Neuronal stem cell (in vitro differentiated cells): ENCODE measurements around the gene APOL2.
"Not testable (repeated sequence)": the region's sequence is repeated elsewhere in the genome, so short reads cannot be mapped to it uniquely, and the experiment has no call there.

ENCODE experiments used
- DNase-seq: peaks from one replicate; pipeline ENCODE4 v3.0.0-alpha.2; 2013; ENCODE audit warnings: low spot score
- H2AFZ ChIP-seq: one replicate; pipeline ENCODE4 v1.6.1; 2013; ENCODE audit warnings: mild to moderate bottlenecking, low read length, inconsistent platforms
- H2AK5ac ChIP-seq: 2 replicates; pipeline ENCODE4 v1.6.1; 2013; ENCODE audit warnings: low read depth, mild to moderate bottlenecking, inconsistent platforms, low read length, moderate library complexity, mixed read lengths
- H2BK120ac ChIP-seq: 2 replicates; pipeline ENCODE4 v1.6.1; 2013; ENCODE audit warnings: low read depth, mild to moderate bottlenecking, inconsistent platforms, low read length, moderate library complexity, mixed read lengths
- H2BK12ac ChIP-seq: one replicate; pipeline ENCODE4 v1.6.1; 2013; ENCODE audit warnings: low read length, inconsistent platforms
- H2BK15ac ChIP-seq: 2 replicates; pipeline ENCODE4 v1.6.1; 2013; ENCODE audit warnings: mild to moderate bottlenecking, low read length, inconsistent platforms, mixed read lengths
- H2BK5ac ChIP-seq: one replicate; pipeline ENCODE4 v1.6.1; 2013; ENCODE audit warnings: inconsistent platforms, mild to moderate bottlenecking, low read length, moderate library complexity
- H3K14ac ChIP-seq: one replicate; pipeline ENCODE4 v1.6.1; 2013; ENCODE audit warnings: low read length, inconsistent platforms
- H3K18ac ChIP-seq: 2 replicates; pipeline ENCODE4 v1.6.1; 2013; ENCODE audit warnings: low read length, inconsistent platforms
- H3K23ac ChIP-seq: 2 replicates; pipeline ENCODE4 v1.6.1; 2013; ENCODE audit warnings: low read depth, mild to moderate bottlenecking, mixed read lengths, low read length, inconsistent platforms; ENCODE audit not compliant: poor library complexity
- H3K27ac ChIP-seq: replicated peaks from 3 replicates; pipeline ENCODE4 v1.5.1; 2013; ENCODE audit warnings: low read length, inconsistent platforms
- H3K27me3 ChIP-seq, 3 experiments: 2 replicates each; pipeline ENCODE4 v1.6.1; 2013; ENCODE audit warnings: low read length in 3 of 3, mild to moderate bottlenecking in 2 of 3, inconsistent platforms in 1 of 3, low read depth in 1 of 3, mixed read lengths in 1 of 3, moderate library complexity in 1 of 3; ENCODE audit not compliant: control insufficient read depth in 3 of 3, insufficient read depth in 3 of 3
- H3K36me3 ChIP-seq, 2 donors: replicated peaks in 1 of 2; 2 replicates each; pipeline ENCODE4 v1.6.1; 2013; ENCODE audit warnings: low read length in 2 of 2; ENCODE audit not compliant: control insufficient read depth in 2 of 2, insufficient read depth in 2 of 2
- H3K4ac ChIP-seq: 2 replicates; pipeline ENCODE4 v1.6.1; 2013; ENCODE audit warnings: inconsistent platforms, mild to moderate bottlenecking, low read length, moderate library complexity
- H3K4me1 ChIP-seq, 2 donors: 1 replicate in 1 of 2; 2 replicates in 1 of 2; pipeline ENCODE4 v1.6.1; 2013; ENCODE audit warnings: low read length in 2 of 2, low read depth in 1 of 2; ENCODE audit not compliant: control insufficient read depth in 2 of 2, insufficient read depth in 1 of 2
- H3K4me2 ChIP-seq: one replicate; pipeline ENCODE4 v1.6.1; 2013; ENCODE audit warnings: mild to moderate bottlenecking, low read length, inconsistent platforms; ENCODE audit not compliant: insufficient read depth, poor library complexity, severe bottlenecking
- H3K4me3 ChIP-seq, 2 donors: 2 replicates each; pipeline ENCODE4 v1.5.1; 2013; ENCODE audit warnings: low read length in 2 of 2, mild to moderate bottlenecking in 2 of 2, inconsistent platforms in 1 of 2, moderate library complexity in 1 of 2
- H3K79me1 ChIP-seq: one replicate; pipeline ENCODE4 v1.6.1; 2013; ENCODE audit warnings: low read depth, mild to moderate bottlenecking, inconsistent platforms, low read length, moderate library complexity
- H3K9ac ChIP-seq: one replicate; pipeline ENCODE4 v1.6.1; 2013; ENCODE audit warnings: mild to moderate bottlenecking, low read depth, low read length, inconsistent platforms; ENCODE audit not compliant: poor library complexity
- H3K9me3 ChIP-seq, 2 donors: replicated peaks in 1 of 2; 2 replicates each; pipeline versions ENCODE3 to v1.6.1; 2013; ENCODE audit warnings: low read length in 2 of 2, mild to moderate bottlenecking in 2 of 2, inconsistent platforms in 1 of 2, low read depth in 1 of 2, mixed read lengths in 1 of 2, moderate library complexity in 1 of 2; ENCODE audit not compliant: control insufficient read depth in 2 of 2, insufficient read depth in 1 of 2
- H4K8ac ChIP-seq: one replicate; pipeline ENCODE4 v1.6.1; 2013; ENCODE audit warnings: low read depth, mild to moderate bottlenecking, inconsistent platforms, low read length, moderate library complexity
- H4K91ac ChIP-seq: one replicate; pipeline ENCODE4 v1.6.1; 2013; ENCODE audit warnings: low read length, low read depth, mild to moderate bottlenecking, inconsistent platforms; ENCODE audit not compliant: poor library complexity
- WGBS, 2 donors: extraction: QIAGEN DNeasy Blood & Tissue Kit; methylation state at CpG; one replicate each; pipeline ENCODE4 v1.1.7; 2013; ENCODE audit warnings: missing lambda C conversion rate in 2 of 2, mixed read lengths in 1 of 2; ENCODE audit not compliant: insufficient read length in 2 of 2, insufficient replicate concordance in 1 of 2; ENCODE audit errors: extremely low coverage in 2 of 2; 5-methylcytosine and 5-hydroxymethylcytosine counted together

APOL2 gene

GRCh38 chr22:36253523-36254490 is 14.5 kb upstream of the APOL2 start:
- Histone ChIP-seq H3K14ac (no peak overlapping the region), H2BK15ac (peak overlapping the region; percentile 24), H3K9ac (no peak overlapping the region), H3K79me1 (no peaks in the 10 kb centered on the region), H2BK12ac (no peak overlapping the region), H3K36me3 (no peaks in the 10 kb centered on the region), H3K4me2 (no peak overlapping the region), H3K9me3 (peaks cover 0 to 6% of the 10 kb centered on the region in 2 donors), H2BK120ac (no peak overlapping the region), H3K4ac (no peak overlapping the region), H4K91ac (no peak overlapping the region), H3K4me1 (peaks cover 9 to 13% of the 10 kb centered on the region in 2 donors), H3K27ac (no peak overlapping the region), H4K8ac (no peak overlapping the region), H3K18ac (no peak overlapping the region), H3K27me3 (no peaks in the 10 kb centered on the region), H3K23ac (no peak overlapping the region), H2BK5ac (no peak overlapping the region), H2AFZ (peak overlapping the region; percentile 49), H3K4me3 (no peak overlapping the region), H2AK5ac (peak overlapping the region; percentile 17)
- no peak for DNase-seq
- no CpG with 5 or more reads among the region's 7 CpGs for WGBS, 2 donors

DNA sequence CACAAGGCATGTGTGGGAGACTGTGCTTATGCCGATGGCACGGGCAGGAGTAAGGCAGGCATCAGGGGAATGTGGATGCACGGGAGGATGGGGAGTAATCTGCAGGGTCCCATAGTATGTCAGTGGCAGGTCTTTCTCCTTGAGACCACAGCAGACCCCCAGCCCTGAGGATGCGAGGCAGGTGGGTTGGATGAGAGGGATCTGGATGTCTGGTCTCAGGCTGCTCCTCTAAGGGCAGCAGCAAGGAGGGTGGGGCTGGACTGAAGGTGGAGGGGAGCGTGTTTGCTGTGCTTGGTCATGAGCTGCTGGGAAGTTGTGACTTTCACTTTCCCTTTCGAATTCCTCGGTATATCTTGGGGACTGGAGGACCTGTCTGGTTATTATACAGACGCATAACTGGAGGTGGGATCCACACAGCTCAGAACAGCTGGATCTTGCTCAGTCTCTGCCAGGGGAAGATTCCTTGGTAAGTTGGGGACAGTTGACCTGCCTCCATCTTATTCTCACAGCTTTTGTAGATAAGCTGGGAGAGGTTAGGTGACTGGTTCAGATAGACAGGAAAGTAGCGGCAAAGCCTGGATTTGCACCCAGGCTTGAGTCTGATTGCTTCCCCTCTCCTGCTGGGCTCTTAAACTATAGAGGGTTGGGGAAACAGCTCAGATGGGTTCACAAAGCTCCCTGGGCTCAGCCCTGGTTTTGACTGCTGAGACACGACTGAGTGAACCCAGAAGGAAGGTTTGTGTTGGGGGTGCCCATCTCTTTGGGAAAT is 13.6 kb upstream of the APOL2 start, which contains the start of gene APOL1:
TSS of gene APOL1 (plus strand) at position 380 of the 769 bp plus-strand sequence. CDS start 1,823 bp downstream, outside the sequence.
- Histone ChIP-seq H2AFZ (peak within 1 kb of the TSS; percentile 49), H3K9ac (no peak within 1 kb of the TSS), H3K4me2 (no peak within 1 kb of the TSS), H2BK12ac (no peak within 1 kb of the TSS), H4K91ac (no peak within 1 kb of the TSS), H3K4me1 (peaks cover 3 to 8% of the 10 kb centered on the region in 2 donors), H2BK5ac (no peak within 1 kb of the TSS), H3K27me3 (no peaks in the 10 kb centered on the region), H3K9me3 (peaks cover 4 to 14% of the 10 kb centered on the region in 2 donors), H3K23ac (no peak within 1 kb of the TSS), H4K8ac (no peak within 1 kb of the TSS), H3K36me3 (no peaks in the 10 kb centered on the region), H3K18ac (no peak within 1 kb of the TSS), H2AK5ac (peak within 1 kb of the TSS; percentile 17), H2BK15ac (no peak within 1 kb of the TSS), H3K27ac (no peak within 1 kb of the TSS), H3K4ac (no peak within 1 kb of the TSS), H3K79me1 (no peaks in the 10 kb centered on the region), H3K14ac (no peak within 1 kb of the TSS), H2BK120ac (no peak within 1 kb of the TSS), H3K4me3 (no peak within 1 kb of the TSS)
- WGBS, 2 donors, result no CpG with 5 or more reads among the region's 10 CpGs
- DNase-seq, result no peak

GRCh38 chr22:36251979-36252608 is 12.8 kb upstream of the APOL2 start:
- not testable (repeated sequence) for H2BK15ac ChIP-seq, H2AFZ ChIP-seq, H3K79me1 ChIP-seq, H3K9ac ChIP-seq, H3K18ac ChIP-seq, H3K27me3 ChIP-seq, H3K4me1 ChIP-seq, H3K4ac ChIP-seq, H2AK5ac ChIP-seq, H3K23ac ChIP-seq, H3K36me3 ChIP-seq, H2BK5ac ChIP-seq, H3K4me3 ChIP-seq, DNase-seq, H3K4me2 ChIP-seq, H4K91ac ChIP-seq, H4K8ac ChIP-seq, H2BK12ac ChIP-seq, H3K14ac ChIP-seq, H3K27ac ChIP-seq, H2BK120ac ChIP-seq
- no CpG with 5 or more reads among the region's 7 CpGs for WGBS, 2 donors
- H3K9me3 ChIP-seq, result peaks cover 6 to 14% of the 10 kb centered on the region in 2 donors
